NT2/D1 (cell line): ENCODE measurements around the gene ATOH7.

Experiments used
- SUZ12 ChIP-seq: IDR thresholded peaks from 2 replicates; pipeline ENCODE4 v1.6.1; 2011; ENCODE audit not compliant: insufficient read length, insufficient read depth; ENCODE audit errors: extremely low read depth
- YY1 ChIP-seq: IDR thresholded peaks from 2 replicates; pipeline ENCODE4 v1.6.1; 2011; ENCODE audit not compliant: insufficient read length, insufficient read depth
- ZNF274 ChIP-seq: IDR thresholded peaks from 2 replicates; pipeline ENCODE4 v1.6.1; 2011; ENCODE audit warnings: mild to moderate bottlenecking, low read depth, low read length

- TF ChIP-seq ZNF274 (no peak), YY1 (no peak), SUZ12 (no peak)
Observed at GRCh38 chr10:68202960-68203353, 29.0 kb downstream of the ATOH7 start.
